ENCODE data around the gene FAM118B.

The FAM118B gene

DNA sequence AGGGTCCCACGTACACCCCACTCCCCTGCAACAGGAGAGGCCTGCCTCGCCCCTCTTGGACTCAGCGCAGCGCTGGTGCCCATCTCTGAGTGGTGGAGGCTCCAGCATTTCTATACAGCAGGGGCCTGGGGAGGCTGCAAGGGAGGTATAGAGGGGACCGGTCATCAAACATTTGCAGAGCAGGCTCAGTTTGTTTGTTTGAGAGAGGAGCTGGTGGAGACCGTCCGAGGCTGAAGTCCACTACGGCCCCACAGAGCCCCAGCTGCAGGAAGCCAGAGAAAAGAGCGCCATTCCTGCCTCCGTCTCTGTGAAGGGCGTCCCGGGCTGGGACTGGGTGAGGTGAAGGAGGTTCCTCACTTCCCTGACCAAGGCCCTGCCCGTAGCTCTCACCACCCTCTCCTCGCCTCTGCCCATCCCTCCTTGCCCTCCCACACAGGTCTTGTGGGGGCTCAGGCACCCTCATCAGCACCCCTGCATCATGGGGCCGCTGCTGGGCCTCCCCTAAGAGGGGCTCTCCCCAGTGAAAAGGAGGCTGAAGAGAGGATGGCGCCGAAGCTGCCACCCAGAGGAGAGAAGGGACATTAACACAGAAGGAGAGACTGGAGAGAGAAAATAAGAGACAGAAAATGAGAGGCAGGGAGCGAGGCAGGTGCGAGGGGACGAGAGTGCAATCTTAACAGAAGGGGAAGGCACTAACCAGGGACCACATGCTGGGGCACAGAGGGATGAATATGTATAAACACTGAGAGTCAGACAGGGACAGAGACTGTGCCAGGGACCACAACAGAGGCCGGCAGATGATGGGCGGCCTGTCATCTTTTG, 24.7 kb upstream of the FAM118B start:
- no peak for DNase-seq

DNA sequence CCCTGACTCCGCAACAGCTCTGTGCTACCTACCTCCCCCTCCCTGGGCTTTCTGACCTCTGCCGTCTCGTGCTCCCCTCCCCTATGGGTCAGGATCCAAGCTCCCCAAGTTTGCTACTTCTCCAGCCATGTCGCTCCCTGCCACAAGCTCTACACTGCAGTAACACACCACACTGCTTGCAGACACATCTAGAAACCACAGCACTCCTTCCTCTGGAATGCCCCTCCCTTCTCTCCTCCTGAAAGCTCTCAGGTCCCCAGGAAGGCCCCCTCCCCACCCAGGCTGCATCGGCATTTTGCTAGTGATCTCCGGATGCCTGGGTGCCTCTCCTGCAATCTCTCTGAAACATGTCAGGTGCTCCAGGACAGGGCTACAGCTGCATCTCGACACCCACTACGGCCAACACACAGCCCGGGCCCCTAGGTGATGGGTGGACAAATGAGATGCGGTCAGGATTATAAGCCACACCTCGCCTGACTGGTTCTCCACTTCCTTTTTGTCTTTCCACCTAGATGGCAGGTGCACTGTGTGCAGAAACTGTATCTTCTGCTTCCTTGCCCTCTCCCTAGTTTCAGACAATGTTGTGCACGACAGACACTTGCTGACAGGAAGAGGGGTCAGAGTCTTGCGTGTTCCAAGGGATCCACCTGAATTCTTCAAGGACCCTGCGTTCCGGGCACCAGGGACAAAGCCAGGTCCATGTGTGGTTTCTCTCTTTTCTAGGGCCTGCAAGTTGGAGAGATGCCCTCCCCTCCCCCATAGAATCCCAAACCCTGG, 23.1 kb upstream of the FAM118B start:
- DNase-seq, result no peak

DNA sequence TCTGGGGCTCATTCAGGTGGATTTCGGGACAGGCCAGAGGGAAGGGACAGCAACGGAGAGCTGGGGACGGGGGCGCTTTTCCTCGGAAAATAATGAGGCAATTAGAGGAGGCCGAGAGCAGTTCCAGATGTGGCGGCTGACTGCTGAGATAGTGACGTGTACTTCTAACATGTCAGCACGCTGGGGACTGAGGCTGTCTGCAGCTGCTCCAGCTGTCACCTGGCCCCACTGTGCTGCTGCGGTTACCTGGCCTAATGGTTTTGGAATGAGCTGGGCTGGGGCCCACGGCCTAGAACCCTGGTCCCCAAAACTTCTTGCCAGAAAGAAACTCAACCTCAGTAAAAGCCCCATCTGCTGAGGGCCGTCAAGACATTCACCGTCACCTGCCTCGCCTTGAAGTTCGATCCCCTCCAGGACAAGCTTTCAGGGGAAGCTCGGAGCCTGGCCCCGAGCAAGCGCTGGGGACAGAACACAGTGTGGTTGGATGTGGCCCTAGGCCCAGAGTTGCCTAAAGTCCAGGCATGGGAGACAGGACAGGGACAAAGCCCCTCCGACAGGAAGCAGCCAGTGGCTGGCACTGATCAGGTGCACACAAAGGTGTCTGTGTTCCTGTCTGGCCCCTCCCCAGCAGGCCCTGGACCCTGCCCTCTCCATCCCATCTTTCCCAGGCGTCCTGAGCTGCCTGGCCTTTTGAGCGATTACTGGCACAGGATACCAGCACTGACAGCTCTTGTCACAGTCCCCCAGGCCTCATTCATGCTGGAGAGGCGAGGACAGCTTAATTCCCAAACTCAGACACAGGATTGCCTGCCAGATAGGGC, 22.3 kb upstream of the FAM118B start:
- no peak for DNase-seq

DNA sequence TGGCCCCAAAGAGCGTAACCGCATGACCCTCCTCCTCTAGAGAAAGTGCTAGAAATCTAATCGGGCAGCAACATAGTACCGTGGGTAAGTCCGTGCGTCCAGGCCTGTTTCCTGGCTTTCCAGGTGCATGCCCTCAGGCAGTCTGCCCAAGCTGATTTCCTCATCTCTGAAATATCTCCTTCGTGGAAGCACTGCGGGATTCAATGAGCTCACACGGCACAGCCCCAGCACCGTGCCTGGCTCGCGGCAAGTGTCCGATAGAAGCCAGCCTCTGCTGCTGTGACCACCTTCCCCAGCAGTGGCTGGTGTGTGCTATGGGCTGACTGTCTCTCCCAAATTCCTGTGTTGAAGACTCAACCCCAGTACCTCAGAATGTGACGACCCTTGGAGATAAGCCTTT, 20.8 kb upstream of the FAM118B start:
- DNase-seq, result no peak

DNA sequence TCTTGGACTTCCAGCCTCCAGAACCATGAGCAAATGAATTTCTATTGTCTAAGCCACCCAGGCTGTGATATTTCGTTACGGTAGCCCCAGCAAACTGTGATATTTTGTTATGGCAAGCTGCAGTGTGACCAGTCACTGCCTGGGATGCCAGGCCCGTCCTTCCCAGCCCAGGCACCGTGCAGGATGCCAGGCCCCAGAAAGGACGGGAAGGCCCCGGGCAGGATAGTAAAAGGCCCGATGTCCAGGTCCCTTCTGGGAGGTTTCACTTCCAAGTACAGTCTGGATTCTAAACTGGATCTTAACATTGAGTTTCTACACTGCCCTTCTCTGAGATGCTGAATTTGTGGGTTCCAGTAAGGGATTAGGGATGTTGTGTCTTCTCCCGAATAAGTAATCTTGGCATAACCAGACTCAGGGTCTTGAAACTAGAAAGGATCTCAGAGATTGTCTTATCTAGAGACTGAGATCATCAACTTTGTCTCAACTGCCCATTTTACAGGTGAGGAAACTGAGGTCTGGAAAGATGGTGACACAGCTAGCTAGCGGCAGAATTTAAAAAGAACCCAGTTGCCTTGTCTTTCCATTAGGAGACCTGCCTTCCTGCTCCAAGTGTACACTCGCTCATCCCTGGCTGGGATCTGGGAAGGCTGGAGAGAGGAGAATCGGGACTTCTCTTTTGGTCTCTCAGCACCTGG, 20.1 kb upstream of the FAM118B start:
- DNase-seq, result no peak

DNA sequence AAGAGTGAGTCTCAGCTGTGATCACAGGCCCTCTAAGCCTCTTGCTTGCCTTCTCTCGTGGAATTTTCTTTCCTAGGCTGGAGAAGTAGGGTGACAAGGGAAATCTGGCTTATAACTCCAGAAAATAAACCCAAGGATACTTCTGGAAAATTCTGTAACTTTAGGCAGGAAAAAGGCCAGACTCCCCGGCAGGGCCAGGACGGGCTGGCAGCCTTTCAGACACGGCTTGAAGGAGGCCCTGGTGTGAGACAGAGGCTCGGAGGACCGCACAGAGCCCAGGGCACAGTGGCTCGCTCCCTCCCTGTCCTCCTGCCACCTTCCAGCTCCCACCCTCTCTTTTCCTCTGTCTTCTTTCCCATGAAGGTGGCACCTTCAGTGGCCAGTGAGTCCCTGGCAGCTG, 19.2 kb upstream of the FAM118B start:
- no peak for DNase-seq

DNA sequence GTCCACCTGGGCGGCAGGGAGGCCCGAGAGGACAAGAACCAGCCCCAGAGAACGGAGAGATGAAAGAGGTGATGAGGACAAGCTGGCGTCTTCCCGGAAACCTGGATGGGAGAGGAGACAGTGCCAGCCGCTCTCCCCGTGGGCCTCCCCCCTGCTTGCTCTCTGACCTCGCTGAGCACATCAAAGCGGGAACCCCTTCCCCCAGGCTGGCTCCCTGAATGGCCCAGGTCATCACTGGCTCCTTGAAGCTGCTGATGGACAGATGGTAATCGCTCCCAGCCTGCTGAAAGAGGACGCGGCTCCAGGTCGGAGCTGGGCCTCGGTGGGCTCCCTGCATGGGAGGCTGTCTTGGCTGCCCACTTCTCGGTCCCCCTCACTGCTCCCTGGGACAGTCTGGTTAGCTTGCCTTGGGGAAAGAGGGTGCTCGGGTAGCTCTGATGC, 18.5 kb upstream of the FAM118B start:
- no peak for DNase-seq

DNA sequence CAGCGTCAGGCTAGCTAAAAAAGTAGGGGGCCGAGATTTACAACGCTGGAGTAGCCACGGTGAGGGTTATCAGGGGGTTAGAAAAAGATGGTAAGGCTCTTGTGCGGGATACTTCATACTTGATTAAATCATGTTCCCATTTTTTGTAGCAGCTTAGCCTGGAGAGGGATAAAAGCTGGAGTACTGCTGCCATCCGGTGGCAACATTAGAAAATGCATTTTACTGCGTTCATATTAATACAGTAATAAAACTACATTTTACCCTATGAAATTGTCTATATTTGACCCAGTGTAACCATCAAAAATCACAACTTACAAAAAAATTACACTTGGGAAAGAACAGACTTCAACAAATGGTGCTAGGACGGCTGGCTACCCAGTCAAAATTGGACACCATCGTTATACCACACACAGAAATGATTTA, 17.4 kb upstream of the FAM118B start:
- peak; percentile 69 for DNase-seq

DNA sequence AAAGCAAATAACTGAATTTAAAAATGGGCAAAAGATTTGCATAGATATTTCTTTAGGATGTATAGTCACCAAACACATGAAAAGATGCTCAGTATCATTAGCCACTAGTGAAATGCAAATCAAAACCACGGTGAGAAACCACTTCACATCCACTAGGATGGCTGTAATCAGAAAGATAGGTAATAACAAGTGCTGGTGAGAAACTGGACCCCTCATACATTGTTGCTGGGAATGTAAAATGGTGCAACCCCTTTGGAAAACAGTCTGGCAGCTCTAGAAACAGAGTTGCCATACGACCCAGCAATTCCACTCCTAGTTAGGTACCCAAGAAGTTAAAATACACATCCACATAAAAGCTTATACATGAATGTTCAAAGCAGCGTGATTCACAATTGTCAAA, 16.5 kb upstream of the FAM118B start:
- no peak for DNase-seq

DNA sequence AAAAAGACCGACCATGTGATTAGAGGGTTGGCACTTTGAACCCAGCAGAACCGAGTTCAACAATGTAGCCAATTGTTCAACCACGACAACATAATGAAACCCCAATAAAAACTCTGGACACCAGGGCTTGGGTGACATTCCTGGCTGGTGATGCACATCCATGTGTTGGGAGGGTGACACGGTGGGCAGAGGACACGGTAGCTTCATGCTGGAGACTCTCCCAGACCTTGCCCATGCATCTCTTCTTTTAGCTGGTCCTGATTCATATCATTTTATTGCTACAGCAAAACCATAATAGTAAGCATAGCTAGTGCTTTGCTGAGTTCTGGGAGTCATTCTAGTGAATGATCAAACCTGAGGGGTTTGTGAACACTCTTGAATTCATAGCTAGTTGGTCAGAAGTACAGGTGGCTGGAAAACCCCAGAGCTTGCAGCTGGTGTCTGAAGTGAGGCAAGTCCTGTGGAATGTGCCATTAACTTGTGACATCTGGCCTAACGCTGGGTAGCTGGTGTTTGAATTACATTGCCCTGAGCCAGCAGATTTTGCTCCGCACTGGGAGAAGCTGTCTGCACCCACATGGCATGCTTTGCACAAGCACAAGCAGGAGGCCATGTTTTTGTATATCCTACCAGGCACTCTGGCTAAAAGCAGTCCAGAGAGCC, 14.2 kb upstream of the FAM118B start:
- no peak for DNase-seq

DNA sequence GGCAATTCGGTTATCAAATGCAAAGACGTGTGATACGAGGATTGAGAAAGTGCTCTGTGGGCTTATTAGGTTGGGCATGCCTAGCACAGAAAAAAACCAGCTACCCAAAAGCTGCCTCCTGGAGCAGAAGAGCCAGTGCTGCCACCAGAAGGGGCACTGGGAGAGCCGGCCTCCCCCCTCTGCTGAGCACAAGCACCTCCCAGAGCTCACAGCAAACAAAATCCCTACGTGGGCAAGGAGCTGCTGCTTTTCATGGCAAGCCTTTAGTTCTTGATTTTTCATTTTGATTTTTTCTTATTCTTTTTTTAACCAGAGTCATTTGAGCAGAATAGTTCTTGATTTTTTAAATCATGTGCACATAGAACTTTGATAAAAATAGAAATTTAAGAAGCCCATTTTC, 12.9 kb upstream of the FAM118B start:
- DNase-seq, result no peak

DNA sequence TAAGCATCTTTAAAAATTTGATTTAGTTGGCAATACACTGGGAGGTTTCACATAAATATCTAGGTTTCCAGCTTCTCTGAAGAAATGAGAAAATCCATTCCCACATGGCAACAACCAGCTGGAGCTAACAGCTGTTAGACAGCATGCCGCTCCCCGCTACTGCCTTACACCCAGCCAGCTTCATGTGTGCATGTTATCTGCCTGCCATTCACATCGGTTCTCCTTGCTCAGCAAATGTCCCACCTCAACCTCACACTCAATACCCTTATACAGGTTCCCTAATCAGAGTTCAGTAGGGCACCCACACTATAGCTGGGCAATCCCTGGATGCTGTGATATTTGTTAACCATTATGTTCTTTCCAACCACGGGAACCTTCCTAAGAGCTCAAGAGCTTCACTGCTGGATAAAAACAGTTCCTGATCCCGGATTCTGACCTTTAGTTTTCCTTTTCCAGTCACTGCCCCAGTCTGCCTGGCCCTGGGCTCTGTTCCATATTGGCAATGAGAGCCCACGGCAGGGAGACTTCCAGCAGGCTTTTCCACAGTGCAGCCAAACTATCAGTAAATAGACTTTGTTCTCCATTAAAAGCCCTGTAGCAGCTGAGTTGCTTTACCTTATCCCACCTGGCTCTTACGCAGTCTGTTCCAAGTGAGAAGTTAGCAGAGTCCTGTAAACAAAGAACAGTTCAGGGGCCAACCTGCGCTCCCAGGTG, 8.8 kb upstream of the FAM118B start:
- DNase-seq, result no peak

DNA sequence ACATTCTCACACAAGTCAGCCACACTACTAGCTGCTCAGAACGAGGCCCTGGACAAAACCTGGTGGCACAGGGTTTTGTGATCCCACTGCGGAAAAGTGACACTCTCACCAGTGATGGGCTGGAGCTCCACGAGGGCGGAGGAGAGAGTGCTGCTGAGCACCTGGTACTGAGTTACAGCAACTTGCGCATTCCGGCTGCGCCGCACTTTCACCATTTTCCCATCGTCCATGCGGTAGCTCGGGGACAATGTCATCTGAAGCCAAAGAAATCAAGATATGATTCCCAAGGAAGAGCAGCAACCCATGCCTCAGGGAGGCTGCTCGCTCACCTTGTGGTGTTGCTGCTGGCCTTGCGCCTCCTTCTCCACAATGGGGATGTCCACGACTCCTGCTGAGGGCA, 6.2 kb upstream of the FAM118B start:
- no peak for DNase-seq

DNA sequence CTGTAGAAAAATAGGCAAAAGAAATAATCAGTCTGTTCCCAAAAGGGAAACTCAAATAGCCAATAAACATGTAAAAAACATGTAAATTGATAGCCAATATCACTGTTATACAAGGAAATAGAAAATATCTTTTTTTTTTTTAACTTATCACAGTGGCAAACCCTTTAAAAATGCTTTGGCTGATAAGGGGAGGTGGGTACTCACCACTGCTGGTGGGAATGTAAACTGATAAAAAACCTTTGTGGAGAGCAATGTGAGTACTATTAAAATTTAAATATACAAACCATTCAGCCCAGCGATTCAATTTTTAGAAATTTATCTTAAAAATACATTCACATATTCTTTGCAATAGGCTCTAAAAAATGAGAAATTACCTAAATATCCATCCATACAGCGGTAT, 3.7 kb upstream of the FAM118B start:
- DNase-seq, result no peak

DNA sequence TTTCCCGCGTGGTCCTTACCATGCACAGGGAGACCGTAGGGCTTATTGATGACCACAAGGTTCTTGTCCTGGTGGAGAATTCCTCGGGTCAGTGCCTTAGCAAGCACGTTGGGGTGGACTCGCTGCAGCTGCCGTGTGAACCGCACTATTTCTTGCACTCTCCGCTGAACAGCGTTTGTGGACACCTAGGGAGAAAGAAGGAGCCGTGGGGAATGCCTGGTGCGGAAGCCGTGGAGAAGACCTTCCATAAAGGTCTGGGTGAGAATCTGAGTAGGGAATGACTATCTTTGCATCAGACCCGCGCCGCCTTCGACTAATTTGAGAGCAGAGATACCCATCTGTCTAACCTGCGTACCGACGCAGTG, 729 bp upstream of the FAM118B start:
- DNase-seq, result no peak

DNA sequence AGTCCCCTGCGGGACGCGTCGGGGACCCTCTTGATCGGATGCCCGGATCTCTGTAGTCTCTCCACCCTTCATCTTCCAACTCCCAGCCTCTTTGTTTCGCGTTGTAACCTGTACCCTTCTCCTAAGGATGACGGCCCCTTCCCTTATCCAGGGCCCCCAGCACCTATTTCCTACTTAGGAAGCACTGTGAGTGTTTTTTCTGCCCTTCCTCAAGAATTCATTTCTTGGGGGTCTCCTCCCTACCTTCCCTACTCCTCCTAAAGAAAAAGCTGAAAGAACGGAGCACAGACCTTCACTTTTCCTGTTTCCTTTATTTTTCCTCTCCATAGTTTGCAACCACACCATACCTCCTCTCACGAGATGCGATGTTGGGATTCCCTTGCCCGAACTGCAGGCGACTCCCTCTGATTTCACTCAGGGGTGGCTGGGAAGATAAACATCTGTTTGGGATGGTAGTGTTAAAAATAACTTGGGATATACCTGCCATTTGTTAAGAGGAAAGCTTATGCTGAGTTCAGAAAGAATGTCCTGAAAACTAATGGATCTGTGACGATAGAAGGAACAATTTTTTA, 593 bp downstream of the FAM118B start:
- no peak for DNase-seq

DNA sequence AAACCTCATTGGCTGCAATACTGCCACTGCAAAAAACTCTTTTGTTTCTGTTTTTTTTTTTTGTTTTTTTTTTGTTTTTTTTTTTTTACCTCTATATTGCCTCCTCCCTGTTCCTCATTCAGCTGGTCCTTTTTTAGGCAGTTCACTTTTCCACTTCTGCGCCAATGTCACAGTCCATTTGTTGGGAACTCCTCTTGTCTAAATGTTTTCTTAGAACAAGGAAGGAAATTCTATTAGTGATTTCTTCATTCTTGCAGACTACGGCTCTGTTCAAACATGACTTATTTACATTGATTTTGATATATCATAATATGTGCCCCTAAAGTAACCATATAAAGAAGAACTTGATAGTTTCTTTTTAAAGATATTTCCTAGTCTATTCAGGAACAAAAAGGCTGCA, 2.9 kb downstream of the FAM118B start:
- no peak for DNase-seq

DNA sequence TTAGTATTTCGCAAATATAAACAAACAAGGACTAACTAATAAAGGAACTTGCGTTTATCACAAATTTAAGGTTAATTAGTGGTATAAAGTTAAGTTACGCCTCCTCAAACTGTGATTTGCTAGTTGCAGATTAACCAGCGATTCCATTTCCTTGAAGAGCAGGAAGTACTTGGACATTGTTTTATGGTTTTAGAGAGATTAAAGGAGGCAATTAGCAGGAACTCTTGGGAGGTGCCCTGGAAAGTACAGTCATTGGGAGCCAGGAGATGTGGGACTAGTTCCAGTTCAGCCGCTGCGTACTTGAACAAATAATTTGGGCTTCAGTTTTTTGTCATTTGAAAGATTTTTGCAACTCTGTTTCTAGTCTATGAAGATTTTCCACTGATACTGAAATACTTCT, 3.3 kb downstream of the FAM118B start:
- no peak for DNase-seq

DNA sequence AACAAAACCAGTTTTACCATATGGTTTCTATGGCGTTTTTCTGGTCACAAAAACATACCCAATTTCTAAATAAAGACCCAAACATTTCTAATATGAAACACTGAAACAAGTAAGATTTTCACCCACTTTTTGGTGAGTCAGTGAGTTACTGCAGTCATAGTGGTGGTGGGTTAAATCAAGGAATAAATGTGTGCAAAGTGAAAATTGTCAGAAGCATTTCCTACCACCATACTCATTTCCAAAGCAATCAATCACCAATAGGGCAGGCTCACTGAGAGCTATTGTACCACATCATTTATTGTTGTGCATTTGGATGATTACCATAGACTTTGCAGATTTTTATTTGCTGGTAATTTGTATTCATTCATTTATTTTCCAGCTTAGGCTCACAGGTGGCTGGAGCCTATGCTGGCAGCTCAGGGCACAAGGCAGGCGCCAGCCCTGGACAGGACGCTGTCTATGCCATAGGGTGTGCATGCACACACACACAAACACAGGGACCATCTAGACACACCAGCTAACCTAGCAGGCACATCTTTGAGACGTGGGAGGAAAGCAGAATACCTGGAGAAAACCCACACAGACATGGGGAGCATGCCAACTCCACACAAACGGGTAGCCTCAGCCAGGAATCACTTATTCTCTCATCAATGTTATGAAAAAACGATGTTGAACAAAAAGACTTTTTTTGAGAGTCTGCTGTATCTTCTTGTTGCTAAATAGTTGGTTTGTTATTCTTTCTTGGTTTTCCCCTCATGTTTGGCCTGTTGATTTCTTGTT, 5.1 kb downstream of the FAM118B start:
- no peak for DNase-seq

DNA sequence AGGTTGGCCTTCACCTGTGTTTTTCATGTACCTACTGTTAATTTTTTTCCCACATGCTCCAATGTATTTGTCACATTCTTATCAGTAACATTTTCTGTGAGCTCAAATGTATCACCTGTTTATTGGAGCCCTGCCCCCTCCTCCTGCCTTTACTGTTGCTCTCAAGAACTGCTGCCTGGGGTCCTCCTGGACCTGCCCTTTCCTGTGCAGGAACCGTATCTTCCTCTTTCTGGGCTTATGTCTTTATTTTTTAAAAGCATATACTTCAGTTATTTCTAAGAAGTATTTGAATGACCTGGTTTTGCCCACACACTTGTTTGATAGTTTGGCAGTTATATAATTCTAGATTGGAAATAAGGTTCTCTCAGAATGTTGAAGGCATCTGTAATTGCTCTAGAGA, 5.9 kb downstream of the FAM118B start:
- DNase-seq, result no peak

Data from right hindlimb (tissue), 1 donor.